ENCODE results near the gene SUGT1.
"Not testable (repeated sequence)": the region's sequence is repeated elsewhere in the genome, so short reads cannot be mapped to it uniquely, and the experiment has no call there.

SUGT1 gene

DNA sequence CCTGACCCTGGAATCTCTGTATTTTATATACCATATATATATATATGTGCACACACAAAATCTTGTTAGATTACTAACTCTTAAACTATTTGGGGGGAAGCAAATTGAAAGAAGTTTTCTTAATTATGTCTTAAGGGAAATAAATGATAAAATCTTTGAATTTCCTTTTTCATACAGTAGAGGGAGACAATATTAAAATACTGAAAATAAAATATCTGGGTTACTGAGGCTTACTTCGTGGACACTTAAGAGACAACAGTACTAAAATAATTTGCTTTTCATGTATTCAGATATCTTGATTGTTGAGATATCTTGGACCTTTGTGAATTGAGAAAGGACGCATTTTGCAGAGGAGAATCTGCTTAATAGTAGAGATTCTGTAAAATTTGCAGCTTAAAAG lies 17.0 kb downstream of the SUGT1 start:
- no peak for DNase-seq (ENCODE audit: low read depth in 2 of 2)

DNA sequence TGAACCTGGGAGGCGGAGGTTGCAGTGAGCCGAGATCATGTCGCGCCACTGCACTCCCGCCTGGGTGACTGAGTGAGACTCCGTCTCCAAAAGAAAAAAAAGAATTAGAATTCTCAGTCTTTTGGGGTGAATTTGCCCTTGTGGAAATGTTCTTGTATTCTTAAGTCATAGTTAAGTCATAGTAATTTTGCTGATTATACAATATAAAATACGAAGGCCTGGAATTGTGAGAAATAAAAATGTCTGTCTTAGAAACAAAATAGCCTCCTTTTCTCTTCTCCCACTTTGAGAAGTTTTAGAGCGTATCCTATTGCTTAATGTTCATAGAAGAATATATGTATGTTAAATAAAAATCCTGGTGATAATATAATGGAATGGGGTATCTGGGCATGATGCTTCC lies 18.1 kb downstream of the SUGT1 start:
- no peak for DNase-seq (ENCODE audit: low read depth in 2 of 2)

DNA sequence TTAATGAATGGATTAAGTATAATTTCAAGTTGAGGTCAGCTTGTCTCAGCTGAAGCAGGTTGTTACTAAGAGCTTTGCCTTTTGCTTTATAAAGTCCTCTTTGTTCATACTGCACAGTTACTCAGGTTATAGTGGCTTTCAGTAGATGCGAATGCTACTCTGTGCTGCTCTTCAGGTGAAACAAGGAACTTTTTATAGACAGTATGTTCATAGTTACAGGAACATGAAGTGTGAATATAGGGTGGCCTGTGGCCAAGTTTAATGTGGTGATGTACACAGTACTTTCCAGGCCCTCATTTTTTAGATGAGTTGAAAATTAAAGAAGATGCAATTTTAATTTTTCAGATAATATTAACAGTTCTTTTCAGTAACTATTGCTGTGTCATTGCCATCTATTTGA lies 20.8 kb downstream of the SUGT1 start:
- DNase-seq (ENCODE audit: low read depth in 2 of 2) = no peak

DNA sequence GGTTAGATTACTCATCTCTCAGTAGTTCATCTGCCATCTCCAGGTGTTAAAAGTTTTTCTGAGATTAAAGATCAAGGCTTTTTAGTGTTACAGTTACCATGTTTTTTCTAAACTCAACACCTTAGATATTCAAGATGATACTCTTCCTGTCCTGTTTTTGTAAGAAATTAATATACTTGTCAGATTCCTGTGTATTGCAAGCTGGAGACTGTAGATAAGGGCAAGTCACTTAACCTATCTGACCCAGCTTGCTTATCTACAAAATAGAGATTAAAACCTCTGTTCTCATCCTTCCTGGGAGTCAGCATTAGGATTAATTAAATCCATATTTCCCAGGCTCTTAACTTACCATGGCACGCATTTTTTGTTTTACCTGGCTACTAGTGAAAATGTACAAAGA lies 25.2 kb downstream of the SUGT1 start:
- DNase-seq (ENCODE audit: low read depth in 2 of 2) = no peak

DNA sequence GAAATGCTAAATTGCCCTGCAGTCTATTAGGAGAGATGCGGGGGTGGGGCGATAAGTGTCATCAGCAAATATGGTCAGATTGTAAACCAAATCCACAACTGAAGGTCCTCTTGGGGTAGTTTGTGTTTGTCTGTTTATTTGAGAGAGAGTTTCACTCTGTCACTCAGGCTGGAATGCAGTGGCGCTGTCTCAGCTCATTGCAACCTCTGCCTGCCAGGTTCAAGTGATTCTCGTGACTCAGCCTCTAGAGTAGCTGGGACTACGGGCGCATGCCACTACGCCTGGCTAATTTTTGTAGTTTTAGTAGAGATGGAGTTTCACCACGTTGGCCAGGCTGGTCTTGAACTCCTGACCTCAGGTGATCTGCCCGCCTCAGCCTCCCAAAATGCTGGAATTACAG lies 33.2 kb downstream of the SUGT1 start:
- DNase-seq (ENCODE audit: low read depth in 2 of 2) = not testable (repeated sequence)

DNA sequence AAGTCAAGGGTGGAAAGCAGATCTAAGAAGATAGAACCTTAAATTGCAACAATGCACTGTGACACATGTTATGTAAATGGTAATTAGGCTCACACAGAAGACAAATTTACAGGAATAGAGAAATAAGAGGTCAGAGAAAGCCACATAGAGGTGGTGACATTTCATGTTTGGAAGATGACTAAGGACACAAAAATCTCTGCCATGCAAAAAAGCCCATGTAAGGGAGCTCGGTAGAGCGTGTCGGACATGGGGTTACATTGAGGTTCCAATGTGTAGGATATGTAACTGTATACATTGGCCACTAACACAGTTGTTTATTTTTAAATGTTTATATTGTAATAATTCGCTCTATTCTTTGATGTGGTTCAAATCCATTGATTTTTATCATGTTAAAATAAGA lies 33.7 kb downstream of the SUGT1 start:
- DNase-seq (ENCODE audit: low read depth in 2 of 2) = no peak

DNA sequence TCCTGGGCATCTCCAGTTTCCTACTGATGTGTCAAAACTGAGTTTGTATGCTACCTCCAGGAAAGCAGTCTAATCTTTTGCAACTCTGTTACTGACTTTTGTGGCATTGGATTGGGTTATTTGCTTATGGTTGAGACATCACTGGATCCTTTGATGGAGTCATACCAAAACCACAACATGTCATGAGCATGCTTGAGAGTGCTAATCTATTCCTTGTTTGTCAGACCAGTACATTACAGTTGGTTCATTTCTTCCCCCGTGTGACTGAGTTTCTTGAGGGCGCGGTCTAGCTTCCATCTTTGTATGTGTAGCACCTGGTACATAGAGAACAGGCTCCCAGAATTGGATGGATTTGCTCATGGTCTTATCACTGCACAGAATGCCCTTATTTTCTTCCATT lies 43.2 kb downstream of the SUGT1 start:
- DNase-seq (ENCODE audit: low read depth in 2 of 2) = no peak

DNA sequence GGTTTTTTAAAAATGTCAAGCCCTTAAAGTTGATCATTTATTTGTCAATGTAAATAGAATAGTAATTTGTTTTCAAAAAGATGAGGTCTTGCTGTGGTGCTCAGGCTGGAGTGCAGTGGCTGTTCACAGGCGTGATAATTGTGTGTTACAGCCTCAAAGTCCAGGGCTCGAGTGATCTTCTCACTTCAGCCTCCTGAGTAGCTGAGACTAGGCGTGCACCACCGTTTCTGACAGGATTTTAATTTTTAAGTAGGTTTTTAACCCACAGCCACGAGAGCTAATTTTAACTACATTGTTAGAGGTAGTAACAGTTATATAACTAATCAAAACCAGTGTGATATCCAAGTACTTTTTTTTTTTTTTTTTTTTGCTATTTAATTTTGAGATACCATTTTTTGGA lies 43.9 kb downstream of the SUGT1 start:
- DNase-seq (ENCODE audit: low read depth in 2 of 2) = no peak

DNA sequence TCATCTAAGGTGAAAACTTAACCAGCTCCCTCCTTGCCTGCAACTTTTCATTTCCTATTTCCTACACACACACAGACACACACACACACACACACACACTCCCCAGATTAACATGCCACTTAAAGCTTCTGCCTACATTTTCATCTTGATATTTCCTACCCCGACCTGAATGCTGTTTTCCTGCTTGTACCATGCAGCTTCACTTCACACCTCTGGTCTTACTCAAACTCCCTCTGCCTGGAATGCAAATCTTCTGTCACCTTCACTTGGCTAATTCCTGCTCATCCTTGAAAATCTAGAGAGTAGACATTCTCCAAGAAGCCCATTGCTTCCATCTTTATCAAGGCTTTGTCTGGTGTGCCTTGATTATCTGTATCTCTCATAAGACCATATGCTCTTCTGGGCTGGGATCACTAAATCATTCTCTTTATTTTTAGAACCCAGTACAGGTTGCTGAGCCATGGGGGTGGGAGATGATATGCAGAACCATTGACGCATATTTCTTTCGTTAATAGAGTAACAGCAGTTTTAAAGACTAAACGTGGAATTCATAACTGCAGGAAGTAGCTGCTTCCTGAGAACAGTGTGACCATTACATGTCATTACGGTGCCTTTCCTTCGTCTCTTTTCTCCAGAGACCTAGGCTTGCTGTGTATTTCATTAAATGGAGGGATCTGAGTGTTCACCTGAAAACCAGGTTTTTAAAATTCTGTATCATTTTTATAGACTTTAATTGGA lies 49.3 kb downstream of the SUGT1 start:
- no peak for DNase-seq (ENCODE audit: low read depth in 2 of 2)

DNA sequence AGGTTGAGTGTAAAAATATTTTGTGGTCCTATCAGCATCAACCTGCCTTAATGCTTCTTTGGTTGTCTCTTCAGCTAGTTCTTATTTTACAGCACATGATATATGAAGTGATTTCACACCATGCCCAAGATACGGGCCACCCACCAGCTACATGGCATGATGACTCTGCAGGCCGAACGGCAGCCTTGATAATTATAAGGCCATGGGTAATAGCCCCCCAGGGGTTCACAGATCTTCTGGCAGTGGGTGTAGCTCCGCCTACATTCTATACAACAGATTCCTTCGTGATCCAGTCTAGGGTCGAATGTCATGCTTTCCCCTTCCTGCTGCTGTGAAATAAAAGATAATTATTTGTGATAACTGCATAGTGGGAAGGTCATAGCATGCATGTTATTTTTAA lies 50.8 kb downstream of the SUGT1 start:
- DNase-seq (ENCODE audit: low read depth in 2 of 2) = no peak

DNA sequence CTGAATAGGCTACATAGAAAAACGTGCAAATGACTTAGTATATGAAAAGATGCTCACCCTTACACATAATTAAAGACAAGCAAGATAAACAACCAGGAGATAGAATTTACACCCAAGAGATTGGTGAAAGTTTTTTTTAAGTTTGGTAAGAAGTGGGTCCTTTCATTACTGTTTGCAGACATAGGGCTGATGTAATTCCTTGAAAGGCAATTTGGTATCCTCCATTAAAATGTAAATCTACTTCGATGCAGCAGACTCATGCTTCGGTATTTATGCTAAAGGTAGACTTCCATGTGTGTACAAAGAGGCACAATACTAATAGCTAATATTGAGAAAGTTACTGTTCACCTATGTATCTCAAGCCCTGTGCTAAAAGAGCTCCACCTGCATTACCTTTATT lies 53.4 kb downstream of the SUGT1 start:
- DNase-seq (ENCODE audit: low read depth in 2 of 2) = no peak

DNA sequence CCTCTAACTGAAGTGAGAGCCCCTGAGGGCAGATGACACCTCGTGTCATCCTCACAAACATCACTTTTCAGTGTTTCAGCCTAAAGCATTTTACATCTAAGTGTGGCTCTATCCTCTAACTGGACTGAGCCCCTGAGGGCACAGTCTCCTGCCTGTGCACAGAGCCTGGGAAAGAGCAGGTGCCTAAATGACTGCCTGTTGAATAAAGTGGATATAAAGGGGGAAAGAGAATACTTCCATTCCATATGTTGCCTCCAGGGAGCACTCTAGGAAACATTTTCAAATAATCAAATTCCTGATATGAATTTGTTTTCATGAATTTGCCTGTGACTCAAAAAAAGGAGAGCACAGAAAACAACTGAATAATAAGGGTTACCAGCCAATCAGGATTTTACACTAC lies 54.7 kb downstream of the SUGT1 start:
- no peak for DNase-seq (ENCODE audit: low read depth in 2 of 2)

DNA sequence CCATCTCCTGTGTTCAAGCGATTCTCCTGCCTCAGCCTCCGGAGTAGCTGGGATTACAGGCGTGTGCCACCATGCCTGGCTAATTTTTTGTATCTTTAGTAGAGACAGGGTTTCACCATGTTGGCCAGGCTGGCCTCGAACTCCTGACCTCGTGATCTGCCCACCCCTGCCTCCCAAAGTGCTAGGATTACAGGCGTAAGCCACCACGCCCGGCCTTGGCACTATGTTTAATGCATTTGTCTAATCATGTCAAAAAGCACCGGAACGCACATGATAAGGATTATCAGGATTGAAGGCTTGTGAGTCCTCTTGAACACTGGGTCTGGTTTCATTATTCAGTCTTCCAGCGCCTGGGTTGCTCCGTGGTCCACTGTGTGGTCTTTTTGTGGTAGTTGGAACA lies 55.6 kb downstream of the SUGT1 start:
- not testable (repeated sequence) for DNase-seq (ENCODE audit: low read depth in 2 of 2)

DNA sequence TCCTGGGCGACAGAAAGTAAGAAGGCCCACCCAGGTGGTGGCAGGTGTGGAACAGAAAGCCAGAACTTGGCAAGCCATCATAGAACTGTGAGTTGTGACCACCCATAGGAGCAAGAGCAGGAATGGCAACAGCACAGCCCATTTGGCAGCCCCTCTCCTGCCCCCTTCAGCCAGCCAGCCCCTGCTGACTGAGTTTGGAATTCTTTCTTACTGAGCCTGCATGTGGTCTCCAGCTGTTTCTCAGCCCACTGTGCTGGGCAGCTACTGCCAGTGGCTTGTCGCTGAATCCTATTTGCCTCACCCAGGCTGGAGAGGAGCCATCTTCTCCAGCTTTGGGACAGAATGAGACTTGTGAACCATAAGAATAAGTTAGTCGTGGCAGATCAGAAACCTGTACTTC lies 58.6 kb downstream of the SUGT1 start:
- no peak for DNase-seq (ENCODE audit: low read depth in 2 of 2)

DNA sequence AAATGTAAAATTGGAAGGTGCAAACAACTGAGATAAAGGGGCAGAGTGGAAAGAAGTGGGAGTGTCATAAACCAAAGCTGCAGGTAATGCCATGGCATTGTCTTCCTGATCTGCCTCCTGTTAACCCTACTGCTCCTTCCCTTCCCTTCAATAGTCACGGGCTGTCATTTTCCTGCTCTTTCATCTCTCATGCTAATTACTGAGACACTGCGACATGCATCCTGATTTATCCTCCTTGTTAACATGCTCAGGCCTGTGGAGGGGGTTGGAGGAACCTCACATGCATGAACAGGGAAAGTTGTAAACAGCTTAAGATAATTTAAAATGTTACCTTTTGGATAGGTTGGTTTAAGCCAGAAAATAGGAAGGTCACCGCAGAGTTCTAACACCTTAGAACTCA lies 59.7 kb downstream of the SUGT1 start:
- no peak for DNase-seq (ENCODE audit: low read depth in 2 of 2)

DNA sequence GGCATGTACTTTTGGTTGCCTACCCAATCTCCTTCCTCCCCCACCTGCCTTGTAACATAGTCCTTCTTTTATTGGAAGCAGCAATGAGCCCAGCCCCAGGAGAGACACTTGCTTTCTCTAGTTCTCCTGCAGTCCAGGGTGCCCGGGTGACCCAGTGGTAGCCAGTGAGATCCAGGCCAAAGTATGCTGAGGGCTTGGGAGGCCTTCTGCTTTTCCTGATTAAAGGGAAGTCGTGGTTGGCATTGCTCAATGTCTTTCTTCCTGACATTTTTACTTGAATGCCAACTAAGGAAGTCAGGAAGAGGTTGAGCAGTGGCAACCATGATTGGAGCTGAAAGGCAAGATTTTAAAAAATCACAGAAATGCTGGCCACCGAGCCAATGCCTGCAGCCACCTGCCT lies 61.3 kb downstream of the SUGT1 start:
- DNase-seq (ENCODE audit: low read depth in 2 of 2) = no peak

DNA sequence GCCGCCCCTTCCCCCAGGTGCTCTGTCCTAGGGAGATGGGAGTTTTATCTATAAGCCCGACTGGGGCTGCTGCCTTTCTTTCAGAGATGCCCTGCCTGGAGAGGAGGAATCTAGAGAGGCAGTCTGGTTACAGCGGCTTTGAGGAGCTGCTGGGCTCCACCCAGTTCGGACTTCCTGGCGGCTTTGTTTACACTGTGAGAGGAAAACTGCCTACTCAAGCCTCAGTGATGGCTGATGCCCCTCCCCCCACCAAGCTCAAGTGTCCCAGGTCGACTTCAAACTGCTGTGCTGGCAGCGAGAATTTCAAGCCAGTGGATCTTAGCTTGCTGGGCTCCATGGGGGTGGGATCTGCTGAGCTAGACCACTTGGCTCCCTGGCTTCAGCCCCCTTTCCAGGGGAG lies 68.3 kb downstream of the SUGT1 start:
- DNase-seq (ENCODE audit: low read depth in 2 of 2) = not testable (repeated sequence)

DNA sequence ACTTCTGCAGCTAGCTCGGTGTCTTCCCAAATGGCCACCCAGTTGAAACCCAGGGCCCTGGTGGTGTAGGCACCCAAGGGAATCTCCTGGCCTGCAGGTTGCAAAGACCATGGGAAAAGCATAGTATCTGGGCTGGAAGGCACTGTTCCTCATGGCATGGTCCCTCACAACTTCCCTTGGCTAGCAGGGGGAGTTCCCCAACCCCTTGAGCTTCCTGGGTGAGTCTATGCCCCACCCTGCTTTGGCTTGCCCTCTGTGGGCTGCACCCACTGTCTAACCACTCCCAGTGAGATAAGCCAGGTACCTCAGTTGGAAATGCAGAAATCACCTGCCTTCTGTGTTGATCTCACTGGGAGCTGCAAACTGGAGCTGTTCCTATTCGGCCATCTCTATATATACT lies 68.7 kb downstream of the SUGT1 start:
- not testable (repeated sequence) for DNase-seq (ENCODE audit: low read depth in 2 of 2)

DNA sequence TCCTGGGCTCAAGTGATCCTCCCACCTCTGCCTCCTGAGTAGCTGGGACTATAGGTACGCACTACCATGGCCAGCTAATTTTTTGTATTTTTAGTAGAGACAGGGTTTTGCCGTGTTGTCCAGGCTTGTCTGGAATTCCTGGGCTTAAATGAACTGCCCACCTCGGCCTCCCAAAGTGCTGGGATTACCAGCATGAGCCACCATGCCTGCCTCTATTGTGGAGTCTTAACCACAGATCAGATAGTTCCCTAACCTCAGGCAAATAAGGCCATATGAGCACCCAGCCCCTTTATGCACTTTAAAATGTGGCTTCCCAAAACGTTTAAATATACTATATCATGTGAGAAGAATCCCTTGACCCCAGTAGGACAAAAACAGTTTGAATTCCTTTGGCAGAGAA lies 70.5 kb downstream of the SUGT1 start:
- no peak for DNase-seq (ENCODE audit: low read depth in 2 of 2)

DNA sequence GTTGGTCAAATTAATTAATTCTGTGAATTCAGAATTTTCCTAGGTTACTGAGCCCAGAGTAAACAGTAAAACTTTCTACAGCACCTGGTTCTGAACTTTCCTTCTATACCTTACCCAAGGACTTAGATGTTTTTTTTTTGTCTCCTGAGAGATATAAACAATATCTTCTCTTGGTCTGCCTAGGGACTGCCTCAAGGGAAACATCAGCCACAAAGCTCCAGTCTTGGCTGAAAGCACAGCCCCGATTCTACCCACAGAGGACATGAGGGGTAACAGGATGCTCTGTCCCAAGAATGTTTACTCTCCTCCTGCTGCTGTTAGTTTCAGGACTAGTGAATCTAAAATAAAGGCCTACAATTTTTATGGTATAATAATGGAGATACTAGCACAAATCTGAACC lies 72.7 kb downstream of the SUGT1 start:
- no peak for DNase-seq (ENCODE audit: low read depth in 2 of 2)

DNA sequence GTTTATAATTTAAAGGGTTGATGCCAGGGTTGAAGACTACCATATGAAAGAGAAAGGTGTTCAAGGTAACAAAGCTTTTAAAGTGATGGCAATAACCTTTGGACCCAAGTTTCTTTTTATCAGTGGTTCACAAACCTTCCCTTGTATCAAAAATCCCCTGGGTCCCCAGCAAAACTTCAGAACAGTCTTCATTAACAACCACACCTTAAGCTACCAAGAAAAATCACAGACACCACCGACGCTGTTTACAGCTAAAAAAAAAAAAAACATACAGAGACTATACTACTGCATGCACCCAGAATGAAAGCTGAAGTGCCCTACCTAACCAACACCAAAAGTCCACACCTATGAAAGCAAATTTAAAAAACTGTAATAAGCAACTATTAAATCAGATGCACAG lies 73.6 kb downstream of the SUGT1 start:
- DNase-seq (ENCODE audit: low read depth in 2 of 2) = no peak

DNA sequence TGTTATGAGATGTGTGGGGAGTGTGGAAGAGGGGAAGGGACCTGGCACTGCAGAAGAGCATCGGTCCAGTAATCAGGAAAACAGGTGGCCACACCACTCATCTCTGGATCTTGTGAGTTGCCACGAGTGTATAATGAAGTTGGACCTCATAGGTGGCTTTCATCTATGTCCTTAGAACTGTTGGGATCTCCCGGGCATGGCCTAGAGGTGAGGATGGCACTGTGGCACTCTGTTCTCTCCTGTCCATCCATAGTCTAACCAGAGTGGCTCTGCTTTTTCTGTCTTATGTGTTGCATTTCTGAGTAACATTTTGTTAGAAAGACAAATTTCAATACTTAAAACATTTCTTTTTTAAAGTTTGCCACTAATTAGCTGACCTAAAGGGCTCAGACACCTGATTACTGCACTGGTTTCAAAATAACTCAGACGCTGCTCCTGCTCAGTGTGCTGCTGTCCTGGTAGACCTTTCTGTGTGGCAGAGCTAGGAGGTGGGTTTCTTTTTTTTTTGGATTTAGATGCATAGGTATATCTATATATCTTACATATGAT lies 81.5 kb downstream of the SUGT1 start:
- no peak for DNase-seq (ENCODE audit: low read depth in 2 of 2)

DNA sequence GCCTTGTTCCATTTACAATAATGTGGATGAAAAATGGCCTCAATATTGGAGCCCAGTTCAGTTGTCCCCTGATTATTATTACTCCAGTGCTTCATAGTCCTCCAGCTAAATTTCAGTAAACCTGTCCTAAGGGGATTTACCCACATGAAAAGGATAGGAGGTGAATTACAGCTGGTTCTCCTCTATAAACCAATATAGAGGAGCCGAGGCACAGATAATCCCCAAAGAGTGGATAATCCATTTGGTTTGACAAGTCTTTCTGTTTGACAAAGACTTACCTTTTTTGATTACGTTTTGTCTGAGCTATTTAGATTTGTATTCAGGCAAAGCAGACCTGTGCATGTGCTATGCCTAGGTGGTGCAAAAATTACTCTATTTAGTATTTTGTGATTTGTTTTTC lies 84.3 kb downstream of the SUGT1 start:
- DNase-seq (ENCODE audit: low read depth in 2 of 2) = no peak

DNA sequence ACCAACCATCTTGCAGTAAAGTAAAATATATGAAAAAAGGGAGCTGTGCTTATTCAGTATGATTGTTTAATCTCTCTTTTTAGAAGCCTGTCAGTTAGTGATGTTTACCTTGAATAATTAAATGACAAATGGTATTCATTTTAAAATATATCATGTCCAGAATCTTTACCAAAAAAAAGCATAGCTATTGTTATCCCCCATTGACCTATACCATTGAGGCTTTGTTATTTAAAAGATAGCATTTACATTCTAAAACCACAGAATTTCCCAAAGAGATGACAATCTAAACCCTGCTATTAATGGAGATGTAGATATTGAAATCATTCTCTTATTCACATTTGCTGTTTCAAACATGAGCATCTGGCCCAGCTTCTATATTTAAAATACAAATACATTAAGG lies 84.8 kb downstream of the SUGT1 start:
- DNase-seq (ENCODE audit: low read depth in 2 of 2) = no peak
